Measurements from ENCODE around the gene NEK10.
"Not testable (repeated sequence)": the region's sequence is repeated elsewhere in the genome, so short reads cannot be mapped to it uniquely, and the experiment has no call there.

The NEK10 gene

GRCh38 chr3:27319847-27320526, 49.2 kb downstream of the NEK10 start:
- H3K4me3 ChIP-seq (ENCODE audit: low read depth, low read length), result no peak overlapping the region
- no peak for DNase-seq (ENCODE audit: low read depth)

- no peak for DNase-seq (ENCODE audit: low read depth)
- no peak overlapping the region for H3K4me3 ChIP-seq (ENCODE audit: low read depth, low read length)
Measured at GRCh38 chr3:27319304-27319703, 49.9 kb downstream of the NEK10 start.

GRCh38 chr3:27317096-27317495, 52.1 kb downstream of the NEK10 start:
- no peak overlapping the region for H3K4me3 ChIP-seq (ENCODE audit: low read depth, low read length)
- DNase-seq (ENCODE audit: low read depth), result no peak

- H3K4me3 ChIP-seq (ENCODE audit: low read depth, low read length), result no peak overlapping the region
Measured at GRCh38 chr3:27315003-27315402, 54.2 kb downstream of the NEK10 start.

GRCh38 chr3:27312044-27312668, 57.0 kb downstream of the NEK10 start:
- H3K4me3 ChIP-seq (ENCODE audit: low read depth, low read length), result no peak overlapping the region
- no peak for DNase-seq (ENCODE audit: low read depth)

More at GRCh38 chr3:27315003-27315402, 54.2 kb downstream of the NEK10 start:
- no peak for DNase-seq (ENCODE audit: low read depth)

- H3K4me3 ChIP-seq (ENCODE audit: low read depth, low read length), result no peak overlapping the region
- peak; percentile 88 for DNase-seq (ENCODE audit: low read depth)
Measured at GRCh38 chr3:27311400-27311799, 57.8 kb downstream of the NEK10 start.

- no peak for DNase-seq (ENCODE audit: low read depth)
- H3K4me3 ChIP-seq (ENCODE audit: low read depth, low read length), result no peak overlapping the region
Measured at GRCh38 chr3:27310688-27311087, 58.5 kb downstream of the NEK10 start.

- no peak for DNase-seq (ENCODE audit: low read depth)
- no peak overlapping the region for H3K4me3 ChIP-seq (ENCODE audit: low read depth, low read length)
Measured at GRCh38 chr3:27307566-27307965, 61.6 kb downstream of the NEK10 start.

GRCh38 chr3:27302891-27303290, 66.3 kb downstream of the NEK10 start:
- H3K4me3 ChIP-seq (ENCODE audit: low read depth, low read length), result no peak overlapping the region
- DNase-seq (ENCODE audit: low read depth), result no peak

GRCh38 chr3:27298981-27299380, 70.2 kb downstream of the NEK10 start:
- not testable (repeated sequence) for DNase-seq (ENCODE audit: low read depth)

GRCh38 chr3:27293939-27294338, 75.2 kb downstream of the NEK10 start:
- DNase-seq (ENCODE audit: low read depth), result peak; percentile 8
- no peak overlapping the region for H3K4me3 ChIP-seq (ENCODE audit: low read depth, low read length)

More at GRCh38 chr3:27298981-27299380, 70.2 kb downstream of the NEK10 start:
- not testable (repeated sequence) for H3K4me3 ChIP-seq (ENCODE audit: low read depth, low read length)

- H3K4me3 ChIP-seq (ENCODE audit: low read depth, low read length), result no peak overlapping the region
- DNase-seq (ENCODE audit: low read depth), result no peak
Measured at GRCh38 chr3:27290760-27291159, 78.4 kb downstream of the NEK10 start.

GRCh38 chr3:27289769-27290413, 79.3 kb downstream of the NEK10 start:
- DNase-seq (ENCODE audit: low read depth), result no peak
- no peak overlapping the region for H3K4me3 ChIP-seq (ENCODE audit: low read depth, low read length)

- H3K4me3 ChIP-seq (ENCODE audit: low read depth, low read length), result no peak overlapping the region
- DNase-seq (ENCODE audit: low read depth), result no peak
Measured at GRCh38 chr3:27287052-27287451, 82.1 kb downstream of the NEK10 start.

- not testable (repeated sequence) for H3K4me3 ChIP-seq (ENCODE audit: low read depth, low read length); DNase-seq (ENCODE audit: low read depth)
Measured at GRCh38 chr3:27286467-27286866, 82.7 kb downstream of the NEK10 start.

- DNase-seq (ENCODE audit: low read depth), result no peak
- H3K4me3 ChIP-seq (ENCODE audit: low read depth, low read length), result no peak overlapping the region
Measured at GRCh38 chr3:27285668-27286067, 83.5 kb downstream of the NEK10 start.

- DNase-seq (ENCODE audit: low read depth), result no peak
- H3K4me3 ChIP-seq (ENCODE audit: low read depth, low read length), result no peak overlapping the region
Measured at GRCh38 chr3:27281671-27282150, 87.5 kb downstream of the NEK10 start.

GRCh38 chr3:27279123-27279522, 90.1 kb downstream of the NEK10 start:
- DNase-seq (ENCODE audit: low read depth), result no peak
- no peak overlapping the region for H3K4me3 ChIP-seq (ENCODE audit: low read depth, low read length)

- no peak for DNase-seq (ENCODE audit: low read depth)
- H3K4me3 ChIP-seq (ENCODE audit: low read depth, low read length), result no peak overlapping the region
Measured at GRCh38 chr3:27278383-27279055, 90.7 kb downstream of the NEK10 start.

- H3K4me3 ChIP-seq (ENCODE audit: low read depth, low read length), result no peak overlapping the region
- DNase-seq (ENCODE audit: low read depth), result no peak
Measured at GRCh38 chr3:27275441-27275990, 93.7 kb downstream of the NEK10 start.
